Gastroesophageal sphincter (tissue), 3 donors: Measurements from ENCODE around the gene TOMM5.

Source experiments
- CTCF ChIP-seq, 4 experiments: fragments of 200-600 bp in 2 of 4; fragments of 450-650 bp in 2 of 4; sonication (generic) in 1 of 4; IDR thresholded peaks; one replicate each; pipeline ENCODE4 v1.5.1; 2017 to 2019; ENCODE audit warnings: antibody characterized with exemption in 4 of 4, mild to moderate bottlenecking in 2 of 4, moderate library complexity in 2 of 4
- POLR2A ChIP-seq, 2 donors: fragments of 450-650 bp; IDR thresholded peaks; one replicate each; pipeline ENCODE4 v1.6.1; 2017; ENCODE audit warnings: antibody characterized with exemption in 2 of 2, mild to moderate bottlenecking in 2 of 2, moderate library complexity in 1 of 2
- POLR2AphosphoS5 ChIP-seq: sonication (generic); formaldehyde crosslinking; IDR thresholded peaks from one replicate; pipeline ENCODE4 v1.6.1; 2017; ENCODE audit warnings: antibody characterized with exemption

- no peak for TF ChIP-seq CTCF (IDR thresholded peaks at IDR 0.05)
- no peak for TF ChIP-seq POLR2A (IDR thresholded peaks at IDR 0.05)
- TF ChIP-seq POLR2AphosphoS5, result no peak
Measured at GRCh38 chr9:37540634-37541033, 51.8 kb downstream of the TOMM5 start.
